NK-92 (cell line): ENCODE measurements around the gene USP35.

Source experiments
- DNase-seq: peaks from one replicate; lab custom pipeline; 2025; ENCODE audit not compliant: unreplicated experiment; lab: John Stamatoyannopoulos, UW

Gene USP35

GRCh38 chr11:78195917-78196560 lies 7.3 kb downstream of the USP35 start:
- DNase-seq, result no peak

GRCh38 chr11:78196661-78197091 lies 8.0 kb downstream of the USP35 start:
- no peak for DNase-seq

DNA sequence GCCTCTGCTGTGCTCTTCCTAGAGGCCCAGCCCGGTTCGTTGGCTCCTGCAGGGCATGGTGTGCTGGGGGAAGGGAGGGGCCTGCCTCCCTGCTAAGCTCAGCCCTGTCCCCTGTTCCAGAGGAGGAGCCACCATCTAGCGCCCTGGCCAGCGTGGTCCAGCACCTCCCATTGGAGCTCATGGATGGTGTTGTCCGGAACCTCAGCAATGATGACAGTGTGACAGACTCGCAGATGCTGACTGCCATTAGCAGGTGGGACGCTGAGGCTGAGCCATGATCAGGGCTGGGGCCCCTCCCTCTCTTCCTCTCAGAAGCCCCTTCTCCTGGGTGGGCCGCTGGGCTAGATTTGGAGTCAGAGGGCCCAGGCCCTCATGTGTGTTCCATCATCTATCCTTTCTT lies 9.1 kb downstream of the USP35 start:
- DNase-seq, result no peak

DNA sequence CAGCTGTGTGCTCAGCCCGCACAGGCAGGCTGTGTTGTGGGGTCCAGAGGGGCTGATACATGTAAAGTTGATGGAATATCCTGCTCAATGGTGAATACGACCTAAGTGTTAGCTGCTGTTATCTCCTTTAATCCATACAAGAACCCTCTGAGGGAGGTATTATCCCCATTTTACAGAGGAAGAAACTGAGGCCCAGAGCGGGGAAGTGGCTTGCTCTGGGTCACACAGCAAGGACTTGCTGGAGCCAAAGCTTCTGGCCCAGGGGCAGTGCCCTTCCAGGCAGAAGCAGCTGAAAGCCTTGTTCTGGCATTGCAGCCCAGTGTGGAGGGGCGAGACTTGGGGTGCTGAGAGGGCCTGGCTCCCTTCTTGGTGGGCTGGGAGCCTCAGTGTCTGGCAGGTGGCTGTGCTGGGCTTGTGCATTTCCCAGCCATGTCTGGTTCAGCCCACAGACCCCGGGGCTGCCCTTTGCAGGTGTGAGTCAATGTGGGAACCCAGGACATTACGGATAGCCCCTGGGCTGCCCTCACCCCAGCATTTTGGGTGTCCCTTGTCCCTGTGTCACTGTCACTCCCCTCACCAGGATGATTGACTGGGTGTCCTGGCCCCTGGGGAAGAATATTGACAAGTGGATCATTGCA lies 10.4 kb downstream of the USP35 start:
- no peak for DNase-seq

GRCh38 chr11:78199653-78200015 lies 10.9 kb downstream of the USP35 start:
- DNase-seq, result no peak

- no peak for DNase-seq
These were observed 11.3 kb downstream of the USP35 start for GRCh38 chr11:78200061-78200460.

- no peak for DNase-seq
These were observed 11.8 kb downstream of the USP35 start for GRCh38 chr11:78200553-78200952.

DNA sequence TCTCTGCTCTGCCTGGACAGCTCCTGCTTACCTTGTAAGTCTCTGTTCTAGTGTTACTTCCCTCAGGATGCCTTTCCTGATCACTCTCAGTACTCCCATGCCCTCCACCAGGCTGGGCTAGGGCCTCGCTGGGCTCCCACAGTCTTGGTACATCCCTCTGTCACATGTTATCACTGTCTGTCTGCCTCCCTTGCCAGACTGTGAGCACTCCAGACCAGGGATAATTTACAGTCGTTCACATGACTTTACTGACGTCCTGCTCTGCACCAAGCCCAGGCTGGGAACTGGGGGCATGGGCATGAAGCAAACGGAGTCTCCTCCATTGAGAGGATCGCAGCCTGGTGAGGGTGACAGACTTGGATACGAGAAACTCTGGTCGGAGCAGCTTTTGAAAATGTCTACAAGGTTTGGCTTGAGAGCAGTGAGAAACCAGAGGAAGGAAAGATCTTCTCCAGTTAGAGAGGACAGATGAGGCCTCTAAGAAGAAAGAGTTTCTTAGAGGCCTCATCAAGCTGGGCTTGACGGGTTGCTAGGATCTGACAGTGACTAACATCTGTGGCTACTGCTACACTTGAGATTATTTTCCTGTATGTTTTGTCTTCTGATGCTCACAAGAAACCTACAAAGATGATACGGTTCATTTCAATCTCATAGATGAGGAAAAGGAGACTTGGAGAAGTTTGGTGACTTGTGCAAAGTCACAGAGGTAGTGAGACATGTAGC lies 12.5 kb downstream of the USP35 start:
- no peak for DNase-seq

DNA sequence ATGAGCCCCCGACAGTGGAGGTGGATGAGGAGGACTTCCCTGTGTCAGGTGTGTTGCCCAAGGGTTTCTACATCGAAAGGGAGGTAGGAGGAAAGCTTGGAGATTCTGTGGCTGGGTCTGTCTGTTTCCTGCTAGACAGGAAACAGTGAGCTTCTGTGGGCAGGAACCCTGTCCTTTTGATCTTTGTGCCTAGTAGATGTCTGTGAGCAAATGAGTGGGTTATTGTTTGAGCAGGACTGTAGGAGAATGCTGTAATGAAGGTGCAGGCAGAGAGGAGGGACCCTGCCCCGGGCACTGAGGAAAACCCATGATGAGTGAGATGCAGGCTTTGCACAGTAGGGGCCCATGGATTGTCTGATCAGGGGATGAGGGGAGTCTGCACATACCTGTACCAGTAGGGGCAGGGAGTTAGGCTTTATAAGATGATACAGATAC lies 14.0 kb downstream of the USP35 start:
- no peak for DNase-seq

- no peak for DNase-seq
These were observed 14.5 kb downstream of the USP35 start for GRCh38 chr11:78203184-78203583.

DNA sequence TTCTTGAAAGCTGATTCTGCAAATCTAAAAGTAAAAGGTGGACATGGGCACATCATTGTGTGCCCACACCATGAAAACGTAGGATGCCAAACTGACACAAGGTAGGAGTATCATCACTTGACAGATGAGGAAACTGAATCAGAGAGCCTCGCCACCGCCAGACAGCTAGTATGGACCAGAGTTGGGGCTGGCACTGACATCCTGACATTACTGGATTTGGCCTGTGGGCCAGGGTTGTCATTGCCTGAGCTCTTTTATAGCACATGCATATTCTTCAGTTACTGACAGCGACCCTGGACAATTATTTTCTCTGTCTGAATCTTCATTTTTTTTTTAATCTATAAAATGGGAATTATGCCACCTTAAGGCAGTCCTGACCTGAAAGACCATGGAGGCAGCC lies 16.5 kb downstream of the USP35 start:
- no peak for DNase-seq

GRCh38 chr11:78205691-78206090 lies 17.0 kb downstream of the USP35 start:
- DNase-seq, result no peak

GRCh38 chr11:78207532-78208256 lies 19.0 kb downstream of the USP35 start:
- DNase-seq, result no peak

DNA sequence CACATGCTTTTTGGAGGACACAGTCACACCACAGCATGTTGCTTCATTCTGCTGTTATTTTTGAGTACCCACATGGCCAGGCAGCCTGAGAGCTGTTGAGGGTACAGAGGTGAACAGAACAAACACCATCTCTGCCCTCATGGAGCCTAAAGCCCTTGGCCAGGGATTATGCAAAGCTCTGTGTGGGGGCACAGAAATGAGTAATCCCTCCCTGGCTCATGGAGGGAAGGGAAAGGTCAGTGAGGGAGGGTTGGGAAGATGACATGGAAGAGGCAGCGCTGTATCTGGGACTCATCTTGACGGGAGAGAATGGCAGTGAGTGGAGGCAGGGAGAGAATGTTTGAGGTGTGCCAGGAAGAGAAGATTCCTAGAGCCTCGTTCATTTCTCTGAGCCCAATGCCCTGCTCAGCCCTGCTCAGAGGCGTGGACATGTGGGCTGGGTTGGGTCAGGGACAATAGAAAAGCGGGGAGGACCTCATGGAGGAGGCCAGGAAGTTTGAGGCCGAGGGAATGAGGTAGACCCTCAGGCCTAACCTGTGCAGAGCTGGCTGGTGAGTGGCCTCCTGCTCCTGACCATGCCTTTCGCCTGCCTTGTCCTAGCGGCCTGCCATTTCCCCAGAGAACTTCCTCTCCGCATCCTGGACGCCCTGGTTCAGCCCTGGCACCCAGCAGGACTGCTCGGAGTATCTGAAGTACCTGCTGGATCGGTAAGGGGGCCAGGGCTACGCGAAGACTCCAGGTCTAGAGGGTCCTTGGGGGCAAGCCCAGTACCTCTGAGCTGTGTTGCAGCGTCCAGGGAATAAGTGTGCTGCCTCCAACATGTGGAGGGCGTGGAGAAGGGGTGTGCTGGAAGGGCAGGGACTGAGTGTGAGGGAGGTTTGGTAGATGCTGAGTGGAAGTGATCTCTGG lies 19.8 kb downstream of the USP35 start:
- DNase-seq, result no peak

DNA sequence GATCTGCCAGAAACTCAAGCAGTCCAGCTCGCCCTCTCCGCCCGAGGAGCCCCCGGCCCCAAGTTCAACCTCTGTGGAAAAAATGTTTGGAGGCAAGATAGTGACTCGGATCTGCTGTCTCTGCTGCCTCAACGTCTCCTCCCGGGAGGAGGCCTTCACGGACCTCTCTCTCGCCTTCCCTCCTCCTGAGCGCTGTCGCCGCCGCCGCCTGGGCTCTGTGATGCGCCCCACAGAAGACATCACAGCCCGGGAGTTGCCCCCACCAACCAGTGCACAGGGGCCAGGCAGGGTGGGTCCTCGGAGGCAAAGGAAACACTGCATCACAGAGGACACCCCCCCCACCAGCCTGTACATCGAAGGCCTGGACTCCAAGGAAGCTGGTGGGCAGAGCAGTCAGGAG lies 20.8 kb downstream of the USP35 start:
- no peak for DNase-seq

- no peak for DNase-seq
These were observed 21.4 kb downstream of the USP35 start for GRCh38 chr11:78210000-78210608.

- DNase-seq, result no peak
These were observed 22.8 kb downstream of the USP35 start for GRCh38 chr11:78211565-78211964.

DNA sequence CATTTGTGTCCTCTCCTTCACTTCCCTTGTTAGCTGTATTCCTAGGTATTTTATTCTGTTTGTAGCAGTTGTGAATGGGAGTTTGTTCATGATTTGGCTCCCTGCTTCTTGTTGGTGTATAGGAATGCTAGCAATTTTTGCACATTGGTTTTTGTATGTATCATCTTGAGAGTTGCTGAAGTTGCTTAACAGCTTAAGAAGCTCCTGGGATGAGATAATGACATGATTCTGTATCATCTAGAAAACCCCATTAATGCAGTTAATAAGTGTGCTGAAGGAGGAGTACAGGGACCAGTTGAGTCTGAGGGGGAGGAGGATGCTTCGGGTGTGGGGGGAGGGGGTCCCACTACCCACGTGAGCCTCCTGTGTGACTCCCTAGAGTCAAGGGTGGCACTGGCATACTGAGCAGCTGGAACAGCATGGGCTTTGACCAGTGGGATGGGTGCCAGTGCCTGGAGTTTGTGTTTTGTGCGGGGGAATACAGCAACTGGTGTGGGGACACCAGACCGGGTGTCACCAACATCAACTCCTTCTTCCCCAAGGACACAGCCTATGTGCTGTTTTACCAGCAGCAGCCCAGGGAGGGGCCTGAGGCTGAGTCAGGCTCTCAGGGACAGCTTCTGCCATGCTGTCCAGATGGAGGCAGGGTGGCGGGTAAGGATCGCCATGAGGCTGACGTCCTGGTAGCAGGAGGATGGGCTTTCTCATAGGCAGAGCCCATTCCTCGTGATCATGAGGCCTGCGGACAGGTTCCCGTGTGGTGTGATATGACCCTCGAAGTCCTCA lies 24.1 kb downstream of the USP35 start:
- no peak for DNase-seq

GRCh38 chr11:78213526-78214330 lies 25.0 kb downstream of the USP35 start:
- no peak for DNase-seq
